GM23248 (cell line): ENCODE measurements around the gene RHOT2. TPM values are rescaled to one million over a fixed set of nuclear protein-coding genes. Genes with fewer than 3 reads are reported as not detected.

Source experiments
- DNase-seq: peaks from one replicate; pipeline ENCODE4 v3.0.0-alpha.2; 2015
- H2AFZ ChIP-seq: fragments of 200-600 bp; sonication (generic); 2 replicates; pipeline ENCODE4 v1.6.1; 2016; ENCODE audit warnings: antibody characterized with exemption
- H3F3A ChIP-seq: fragments of 200-600 bp; sonication (generic); 2 replicates; pipeline ENCODE4 v1.6.1; 2016; ENCODE audit warnings: mild to moderate bottlenecking, antibody characterized with exemption, mixed run types; ENCODE audit not compliant: insufficient read depth
- H3K27ac ChIP-seq: fragments of 200-600 bp; sonication (generic); 2 replicates; pipeline ENCODE4 v1.5.1; 2016; ENCODE audit warnings: mild to moderate bottlenecking
- H3K27me3 ChIP-seq: fragments of 200-600 bp; sonication (generic); replicated peaks from 2 replicates; pipeline ENCODE4 v1.6.1; 2016; ENCODE audit warnings: mild to moderate bottlenecking; ENCODE audit not compliant: insufficient read depth
- H3K36me3 ChIP-seq: fragments of 200-600 bp; sonication (generic); 2 replicates; pipeline ENCODE4 v1.6.1; 2016; ENCODE audit warnings: low read depth, mild to moderate bottlenecking
- H3K4me1 ChIP-seq: fragments of 200-600 bp; sonication (generic); 2 replicates; pipeline ENCODE4 v1.6.1; 2016; ENCODE audit warnings: mild to moderate bottlenecking; ENCODE audit not compliant: insufficient read depth
- H3K4me2 ChIP-seq: fragments of 200-600 bp; sonication (generic); one replicate; pipeline ENCODE4 v1.6.1; 2016; ENCODE audit warnings: mild to moderate bottlenecking; ENCODE audit not compliant: unreplicated experiment
- H3K4me3 ChIP-seq: fragments of 200-600 bp; sonication (generic); 2 replicates; pipeline ENCODE4 v1.5.1; 2016; ENCODE audit warnings: mild to moderate bottlenecking
- H3K79me2 ChIP-seq: fragments of 200-600 bp; sonication (generic); 2 replicates; pipeline ENCODE4 v1.6.1; 2016; ENCODE audit warnings: mild to moderate bottlenecking; ENCODE audit not compliant: insufficient read depth
- H3K9ac ChIP-seq: fragments of 200-600 bp; sonication (generic); 2 replicates; pipeline ENCODE4 v1.6.1; 2016; ENCODE audit warnings: mild to moderate bottlenecking
- H3K9me2 ChIP-seq: fragments of 200-600 bp; sonication (generic); 2 replicates; pipeline ENCODE4 v1.6.1; 2016; ENCODE audit warnings: mixed run types, mild to moderate bottlenecking, moderate library complexity; ENCODE audit not compliant: insufficient read depth
- H3K9me3 ChIP-seq: fragments of 200-600 bp; sonication (generic); one replicate; pipeline ENCODE4 v1.6.1; 2017; ENCODE audit warnings: low read depth
- H4K20me1 ChIP-seq: fragments of 200-600 bp; sonication (generic); 2 replicates; pipeline ENCODE4 v1.6.0; 2016; ENCODE audit not compliant: insufficient read depth
- EZH2 ChIP-seq: fragments of 200-600 bp; sonication (generic); IDR thresholded peaks from 2 replicates; pipeline ENCODE4 v1.6.1; 2018; ENCODE audit warnings: antibody characterized with exemption, mild to moderate bottlenecking; ENCODE audit not compliant: insufficient read depth, poor library complexity, severe bottlenecking
- EZH2phosphoT487 ChIP-seq: fragments of 200-600 bp; sonication (generic); IDR thresholded peaks from 2 replicates; pipeline ENCODE4 v1.6.1; 2018; ENCODE audit warnings: antibody characterized with exemption, moderate library complexity, mild to moderate bottlenecking, low read depth; ENCODE audit not compliant: insufficient read depth
- WGBS, 2 experiments: methylation state at CpG; one replicate each; pipeline ENCODE4 v1.1.6; 2015 to 2017; ENCODE audit warnings: low lambda C conversion rate in 2 of 2, low coverage in 1 of 2; ENCODE audit errors: missing lambda C conversion rate in 2 of 2; 5-methylcytosine and 5-hydroxymethylcytosine counted together
- in situ Hi-C: fragments of 300-500 bp; cut with MboI; formaldehyde crosslinking; loops from 2 replicates; pipeline ENCODE4 v1.15.0; 2020
- polyA plus RNA-seq: library from polyadenylated mRNA; unstranded; fragments of >200 nt; fragmentation: Nextera tagmentation; extraction: Ambion mirVana; gene quantifications from 2 replicates; pipeline ENCODE4 v1.2.1, GENCODE V29; 2016
- total RNA-seq: library from RNA; depleted of rRNA; stranded (reverse); fragments of >200 nt; shearing (Covaris generic); gene quantifications from 2 replicates; pipeline ENCODE4 v1.2.3, GENCODE V29; 2014

The RHOT2 gene
- total and polyA plus RNA-seq, 2 experiments from 2014 or later = 65.9 to 70.0 TPM

GRCh38 chr16:671353-672131 lies 3.6 kb downstream of the RHOT2 start:
- Histone ChIP-seq H4K20me1 (no peaks in the 10 kb centered on the region), H2AFZ (no peak overlapping the region), H3K36me3 (no peaks in the 10 kb centered on the region), H3K4me1 (no peaks in the 10 kb centered on the region; the same call in 1 of the 2 replicates), H3K4me2 (no peak overlapping the region), H3F3A (no peaks in the 10 kb centered on the region), H3K27ac (no peak overlapping the region), H3K79me2 (peaks cover 24% of the 10 kb centered on the region), H3K9me2 (no peaks in the 10 kb centered on the region), H3K9me3 (no peaks in the 10 kb centered on the region), H3K27me3 (no peaks in the 10 kb centered on the region), H3K9ac (no peak overlapping the region), H3K4me3 (no peak overlapping the region)
- in situ Hi-C loops = no loop called here
- no peak for DNase-seq
- TF ChIP-seq EZH2 (no peak), EZH2phosphoT487 (no peak)
- WGBS, 2 experiments = 89 to 90% methylated on average over 14 to 36 of the region's 40 CpGs

- in situ Hi-C loops = no loop called here
- H3K4me3 ChIP-seq = no peak overlapping the region
- TF ChIP-seq EZH2 (no peak), EZH2phosphoT487 (no peak)
- no peaks in the 10 kb centered on the region; the same call in 1 of the 2 replicates for H3K4me1 ChIP-seq
- DNase-seq = no peak
- no peaks in the 10 kb centered on the region for H3K36me3 ChIP-seq
- no peaks in the 10 kb centered on the region for H4K20me1 ChIP-seq
- H3K79me2 ChIP-seq = peaks cover 24% of the 10 kb centered on the region
- H3F3A ChIP-seq = no peaks in the 10 kb centered on the region
- no peak overlapping the region for H3K9ac ChIP-seq
- no peaks in the 10 kb centered on the region for H3K9me3 ChIP-seq
- 90 to 92% methylated on average over 14 to 19 of the region's 19 CpGs for WGBS, 2 experiments
- no peak overlapping the region for H2AFZ ChIP-seq
- no peaks in the 10 kb centered on the region for H3K27me3 ChIP-seq
- H3K27ac ChIP-seq = no peak overlapping the region
- no peak overlapping the region for H3K4me2 ChIP-seq
- no peaks in the 10 kb centered on the region for H3K9me2 ChIP-seq
These were observed 4.4 kb downstream of the RHOT2 start for GRCh38 chr16:672371-672770.

GRCh38 chr16:672851-673250 lies 4.9 kb downstream of the RHOT2 start:
- DNase-seq = no peak
- Histone ChIP-seq H3K4me1 (no peaks in the 10 kb centered on the region; the same call in 1 of the 2 replicates), H4K20me1 (no peaks in the 10 kb centered on the region), H3F3A (no peaks in the 10 kb centered on the region), H3K27me3 (no peaks in the 10 kb centered on the region), H3K27ac (no peak overlapping the region), H3K4me2 (no peak overlapping the region), H3K9me3 (no peaks in the 10 kb centered on the region), H3K9ac (no peak overlapping the region), H3K9me2 (no peaks in the 10 kb centered on the region), H3K4me3 (no peak overlapping the region), H3K79me2 (peaks cover 24% of the 10 kb centered on the region), H2AFZ (no peak overlapping the region), H3K36me3 (no peaks in the 10 kb centered on the region)
- in situ Hi-C loops = no loop called here
- 93 to 99% methylated on average over 20 to 21 of the region's 21 CpGs for WGBS, 2 experiments
- TF ChIP-seq EZH2phosphoT487 = no peak

- Histone ChIP-seq H3K9me3 (no peaks in the 10 kb centered on the region), H3K4me3 (no peak overlapping the region), H3F3A (no peaks in the 10 kb centered on the region), H3K4me2 (no peak overlapping the region), H2AFZ (no peak overlapping the region), H3K27me3 (no peaks in the 10 kb centered on the region), H4K20me1 (no peaks in the 10 kb centered on the region), H3K27ac (no peak overlapping the region), H3K79me2 (peaks cover 19% of the 10 kb centered on the region), H3K9ac (no peak overlapping the region), H3K36me3 (no peaks in the 10 kb centered on the region), H3K4me1 (no peaks in the 10 kb centered on the region; the same call in 1 of the 2 replicates), H3K9me2 (no peaks in the 10 kb centered on the region)
- TF ChIP-seq EZH2 (no peak), EZH2phosphoT487 (no peak)
- no peak for DNase-seq
- WGBS, 2 experiments = 87 to 88% methylated on average over 18 of the region's 18 CpGs
- in situ Hi-C loops = no loop called here
These were observed 5.6 kb downstream of the RHOT2 start for GRCh38 chr16:673399-673991.
